RPMI8226 (cell line): ENCODE results near the gene ISG20L2.

Experiments used
- DNase-seq: peaks from one replicate; pipeline ENCODE4 v3.0.0-alpha.2; 2015

Gene ISG20L2

GRCh38 chr1:156740237-156740740 is 11.7 kb upstream of the ISG20L2 start:
- DNase-seq: peak; percentile 57

DNA sequence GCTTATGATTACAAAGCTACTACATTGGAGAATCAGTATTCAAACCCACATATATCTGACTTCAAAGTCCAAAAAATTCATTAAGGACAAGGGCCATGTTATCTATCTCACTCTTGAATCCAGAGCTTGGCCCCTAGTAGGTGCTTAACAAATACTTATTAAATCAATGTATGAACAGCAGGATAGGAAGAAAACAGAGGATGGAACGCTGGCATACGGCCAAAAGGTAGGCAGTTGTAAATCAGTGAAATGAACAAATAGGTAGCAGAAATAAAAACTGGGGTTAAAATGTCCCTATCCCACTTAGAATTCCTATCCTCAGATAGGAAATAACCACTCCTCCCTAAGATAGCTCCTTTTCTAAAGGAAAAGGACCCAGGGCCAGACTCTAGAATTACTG is 10.3 kb upstream of the ISG20L2 start:
- DNase-seq: no peak

- DNase-seq: no peak
Observed at GRCh38 chr1:156738407-156738806, 9.8 kb upstream of the ISG20L2 start.

GRCh38 chr1:156733989-156734584 is 5.5 kb upstream of the ISG20L2 start:
- DNase-seq: no peak

GRCh38 chr1:156727926-156728598 is 504 bp downstream of the ISG20L2 start, which contains the start of gene METTL25B:
Gene METTL25B (plus strand): TSS chr1:156728469. CDS start chr1:156729105, 636 bp downstream.
- DNase-seq: peak; percentile 94

DNA sequence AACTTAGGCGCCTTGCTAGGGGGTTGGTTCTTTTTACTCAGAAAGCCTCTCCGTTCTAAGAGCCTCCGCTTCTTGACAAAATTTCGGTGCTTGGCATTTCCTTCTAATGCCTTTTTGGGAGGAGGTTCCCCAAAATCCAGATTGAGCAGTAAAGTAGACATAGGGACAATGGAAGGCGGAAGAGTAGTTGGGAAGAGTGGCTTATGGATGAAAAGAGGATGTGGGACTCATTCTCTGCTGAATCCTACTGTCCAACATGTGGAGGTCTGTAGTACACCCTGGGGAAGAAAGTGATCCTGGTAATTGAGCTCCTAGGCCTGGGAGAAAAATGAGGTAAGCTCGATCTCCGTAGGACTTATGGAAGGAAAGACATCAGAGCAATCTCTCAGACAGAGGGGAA is 1.1 kb downstream of the ISG20L2 start:
- DNase-seq: no peak

DNA sequence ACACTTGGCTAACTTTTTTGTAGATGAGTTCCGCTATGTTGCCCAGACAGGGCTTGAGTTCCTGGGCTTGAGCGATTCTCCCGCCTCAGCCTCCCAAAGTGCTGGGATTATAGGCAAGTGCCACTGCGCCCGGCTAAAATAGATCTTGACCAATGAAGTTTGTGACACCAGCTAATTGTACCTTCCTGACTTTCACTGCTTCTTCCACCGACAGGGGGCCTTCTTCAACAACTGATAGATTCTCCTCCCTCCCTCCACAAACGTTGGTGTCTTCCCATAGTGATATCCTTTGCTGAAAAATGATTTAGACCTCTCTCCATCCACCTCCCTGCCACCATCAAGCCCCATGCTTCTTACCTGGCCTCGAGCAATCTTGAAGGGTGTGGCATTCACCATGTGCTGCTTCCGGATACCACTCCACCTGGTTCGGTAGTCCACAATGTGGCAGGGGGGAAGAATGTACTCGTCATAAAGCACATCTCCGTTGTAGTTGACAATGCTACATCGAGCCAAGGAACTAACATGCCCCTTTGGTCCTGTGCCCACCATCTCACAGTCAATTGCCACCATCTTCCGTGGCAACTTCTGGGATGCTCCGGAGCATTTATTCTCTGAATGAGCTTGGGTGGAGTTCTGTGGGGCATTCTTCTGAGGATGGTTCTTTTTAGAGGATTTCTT is 1.9 kb downstream of the ISG20L2 start:
- DNase-seq: peak; percentile 83

GRCh38 chr1:156725683-156726280 is 2.8 kb downstream of the ISG20L2 start:
- peak; percentile 95 for DNase-seq

DNA sequence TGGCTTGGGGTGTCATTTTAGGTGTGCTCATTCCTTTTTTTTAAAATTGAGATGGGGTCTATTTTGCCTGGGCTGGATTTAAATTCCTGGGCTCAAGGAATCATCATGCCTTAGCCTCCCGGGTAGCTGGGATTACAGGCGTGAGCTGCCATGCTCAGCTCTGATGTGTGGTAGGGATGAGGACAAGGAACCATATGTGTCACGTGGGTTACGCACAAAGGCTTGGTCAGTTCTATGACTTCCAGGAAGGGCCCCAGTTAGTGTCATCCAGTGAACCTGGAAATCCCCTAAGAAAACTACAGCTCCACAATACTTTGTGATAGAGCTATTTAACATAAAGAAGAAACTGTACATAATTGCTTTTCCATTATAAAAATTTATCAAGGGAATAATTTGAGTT is 7.0 kb downstream of the ISG20L2 start:
- no peak for DNase-seq

- DNase-seq: no peak
Observed at GRCh38 chr1:156721131-156721530, 7.4 kb downstream of the ISG20L2 start.

GRCh38 chr1:156717351-156717750 is 11.2 kb downstream of the ISG20L2 start:
- DNase-seq: no peak

DNA sequence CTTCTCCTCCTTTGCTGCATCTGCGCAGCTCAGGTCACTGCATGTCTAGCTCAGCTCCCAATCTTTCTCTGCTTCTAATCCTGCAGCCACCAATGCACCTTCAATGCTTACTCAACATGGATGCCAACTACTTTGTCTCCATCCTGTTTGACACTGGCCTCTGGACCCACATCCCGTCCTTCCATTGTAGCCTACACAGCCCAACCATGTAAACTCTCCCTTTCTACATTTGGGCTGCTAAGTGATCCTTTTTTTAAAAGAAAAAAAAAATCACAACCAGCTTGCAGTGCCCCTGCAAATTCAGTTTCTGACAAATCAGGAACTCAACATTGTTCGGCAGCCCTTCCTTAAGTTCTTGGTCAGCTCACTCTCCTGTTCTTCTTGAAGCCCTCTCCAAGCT is 13.7 kb downstream of the ISG20L2 start:
- DNase-seq: no peak

DNA sequence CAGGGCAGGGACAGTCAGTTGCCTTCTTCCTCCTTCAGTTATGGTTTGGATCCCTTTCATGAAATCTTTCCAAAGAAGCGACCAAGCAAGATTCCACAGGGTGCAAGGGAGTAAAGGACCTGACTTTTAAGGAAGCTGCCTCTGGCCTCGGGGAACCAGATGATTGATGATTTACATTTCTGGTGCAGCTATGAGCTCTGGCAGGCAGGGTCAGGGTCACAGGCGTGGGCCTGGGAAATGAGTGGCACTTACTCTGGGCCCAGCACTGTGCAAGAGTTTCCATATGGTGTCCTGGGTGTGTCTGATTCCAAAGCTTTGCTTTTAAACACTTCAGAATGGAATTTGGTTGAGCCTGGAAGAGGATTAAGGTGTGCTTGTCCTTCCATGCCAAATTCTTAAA is 15.9 kb downstream of the ISG20L2 start:
- DNase-seq: no peak

- DNase-seq: no peak
Observed at GRCh38 chr1:156711011-156711817, 17.4 kb downstream of the ISG20L2 start.

DNA sequence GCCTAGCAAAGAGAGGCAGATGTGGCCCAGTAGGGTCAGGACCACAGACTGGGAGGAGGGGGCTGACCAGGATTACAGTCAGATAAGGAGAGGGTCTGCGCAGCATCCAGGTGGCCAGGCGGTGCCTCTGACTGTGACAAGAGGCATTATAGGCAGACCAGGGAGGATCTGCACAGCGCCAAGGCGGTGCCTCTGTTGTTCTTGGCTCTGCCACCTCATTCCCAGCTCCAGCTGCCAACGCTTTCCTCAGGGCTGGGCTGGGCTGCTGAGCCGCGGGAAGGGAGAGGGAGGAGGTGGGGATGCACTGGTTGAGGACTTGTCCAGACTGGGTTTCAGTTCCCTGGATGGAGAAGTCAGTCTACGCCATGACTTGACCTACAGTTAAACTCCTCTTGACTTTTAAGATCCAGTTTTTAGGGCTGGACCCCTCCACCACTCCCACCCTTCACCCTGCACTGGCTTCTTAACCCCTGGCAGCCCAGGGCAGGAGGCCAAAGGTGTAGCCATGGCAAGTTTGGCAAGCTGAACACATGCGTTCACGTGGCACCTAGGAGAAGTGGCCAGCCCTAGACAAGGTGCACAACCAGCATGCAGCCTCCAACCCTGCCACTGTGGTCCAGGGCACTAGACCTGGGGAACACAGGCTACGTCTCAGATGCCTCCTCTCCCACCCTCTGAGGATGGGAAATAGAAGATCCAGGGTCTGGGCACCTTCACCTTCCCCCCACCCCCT is 18.6 kb downstream of the ISG20L2 start:
- peak; percentile 18 for DNase-seq

DNA sequence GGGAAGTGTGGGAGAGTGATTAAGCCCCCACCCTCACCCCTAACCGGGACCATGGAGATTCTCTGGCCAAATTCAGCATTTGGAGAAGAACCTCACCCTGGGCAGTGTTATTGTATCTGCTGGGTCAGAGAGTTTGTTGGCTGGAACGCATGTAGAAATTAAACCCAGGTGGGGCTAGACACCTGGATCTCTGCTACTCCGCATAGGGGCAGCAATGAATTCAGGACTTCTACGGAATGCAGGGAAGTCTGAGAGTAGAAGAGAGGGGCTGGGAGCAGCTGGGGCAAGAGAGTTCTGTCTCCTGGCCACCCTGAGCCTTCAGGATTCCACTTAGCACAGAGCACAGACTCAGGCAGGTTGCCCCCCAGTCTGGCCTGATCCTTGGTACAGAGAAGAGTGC is 19.5 kb downstream of the ISG20L2 start:
- DNase-seq: no peak

- DNase-seq: no peak
Observed at GRCh38 chr1:156708218-156708661, 20.3 kb downstream of the ISG20L2 start.

- no peak for DNase-seq
Observed at GRCh38 chr1:156707417-156708217, 20.9 kb downstream of the ISG20L2 start.

DNA sequence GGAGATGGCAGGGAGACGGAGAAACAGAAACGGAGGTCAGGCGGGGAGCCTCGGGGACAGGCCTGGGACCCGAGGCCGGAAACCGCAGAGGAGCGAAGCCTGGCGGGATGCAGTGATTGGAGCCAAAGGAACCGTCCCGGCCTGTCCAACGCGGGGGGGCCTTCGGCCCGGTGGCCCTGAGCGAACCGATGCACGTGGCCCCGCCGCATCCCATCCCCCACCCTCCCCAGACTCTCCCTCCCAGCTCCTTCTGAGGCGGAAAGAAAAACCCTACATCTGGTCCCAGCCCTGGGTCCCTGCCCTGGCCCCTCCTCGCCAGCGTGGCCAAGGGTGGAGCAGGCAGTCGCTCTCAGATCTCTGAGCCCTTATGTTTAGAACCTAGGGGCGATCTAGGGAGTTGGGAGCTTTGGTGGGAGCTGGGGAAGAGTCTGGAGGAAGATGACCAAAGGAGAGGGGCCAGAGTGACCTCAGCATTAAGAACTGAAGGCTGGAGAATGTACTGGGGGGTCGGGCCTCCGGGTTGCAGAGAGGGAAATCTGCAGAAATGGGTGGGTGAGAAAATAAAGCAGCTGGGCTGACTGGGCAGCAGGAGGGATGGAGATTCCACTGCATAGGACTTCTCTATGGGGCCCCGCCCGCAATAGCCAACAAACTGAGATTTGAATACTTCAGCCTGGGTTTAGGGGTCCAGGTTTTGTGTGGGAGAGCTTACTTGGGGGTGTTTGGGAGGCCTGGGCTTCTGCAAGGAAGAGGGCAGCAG is 21.7 kb downstream of the ISG20L2 start:
- DNase-seq: peak; percentile 59
